Occipital lobe (tissue), 2 donors: ENCODE measurements around the gene PROX1. TPM values are rescaled to one million over a fixed set of nuclear protein-coding genes. Genes with fewer than 3 reads are reported as not detected.
"Not testable (repeated sequence)": the region's sequence is repeated elsewhere in the genome, so short reads cannot be mapped to it uniquely, and the experiment has no call there.

ENCODE experiments used
- DNase-seq: peaks from one replicate; lab custom pipeline; 2025; lab: John Stamatoyannopoulos, UW
- total RNA-seq: library from RNA; depleted of rRNA; stranded (reverse); fragments of >200 nt; gene quantifications from one replicate; pipeline ENCODE4 v1.2.3, GENCODE V29; 2014

PROX1 gene
- total RNA-seq, 1 donor from 2014 or later = 14.8 TPM

DNA sequence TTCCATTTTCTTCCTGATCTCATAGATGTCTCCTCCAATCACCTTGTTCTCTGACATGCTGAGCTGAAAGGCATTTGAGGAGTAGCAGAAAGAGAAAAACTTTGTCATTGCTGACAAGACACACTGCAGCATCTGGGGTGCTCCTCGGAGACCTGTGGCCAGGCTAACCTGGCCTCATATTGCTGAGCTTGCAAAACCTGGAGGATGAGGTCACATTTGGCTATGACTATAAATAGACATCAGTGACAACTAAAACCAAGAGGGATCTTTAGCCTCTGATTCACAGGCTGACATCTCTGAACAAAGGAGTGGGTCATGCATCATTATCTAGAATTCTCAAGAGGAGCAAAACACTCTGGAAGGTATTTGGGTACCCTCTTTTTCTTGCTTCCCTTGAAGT, 83.7 kb downstream of the PROX1 start:
- no peak for DNase-seq

DNA sequence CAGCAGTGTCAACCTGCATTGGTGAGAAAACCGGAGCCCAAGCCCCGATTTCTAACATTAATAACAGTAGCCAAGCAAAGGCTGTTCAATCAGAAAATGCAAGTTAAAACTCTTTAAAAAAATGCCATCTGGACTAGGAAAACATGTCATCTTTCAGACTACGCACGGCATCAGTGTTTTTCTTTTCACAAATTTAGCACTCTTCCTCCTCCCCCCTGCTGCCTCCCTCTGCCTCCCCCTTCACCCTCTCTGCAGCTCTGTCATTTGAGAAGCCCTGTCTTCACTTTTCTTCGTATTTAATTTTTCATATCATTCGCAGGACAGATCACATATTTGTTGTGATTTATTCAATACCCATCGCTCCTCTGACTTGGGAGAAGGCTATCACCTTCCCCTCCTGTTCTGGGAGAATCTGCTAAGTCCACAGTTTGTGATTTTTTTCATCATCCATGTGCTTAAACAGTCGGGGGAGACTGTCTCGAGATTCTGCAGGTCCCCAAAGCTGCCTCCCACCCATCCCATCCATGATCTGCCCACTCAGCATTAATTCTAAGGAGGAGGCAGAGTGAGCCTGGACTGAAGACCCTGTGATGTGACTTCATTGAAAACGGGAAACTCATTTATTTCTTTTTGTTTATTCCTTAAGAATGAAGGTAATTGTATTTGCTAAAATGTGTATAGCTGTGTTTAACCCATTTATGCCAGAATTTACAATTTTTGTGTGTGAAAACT, 84.8 kb downstream of the PROX1 start:
- no peak for DNase-seq

DNA sequence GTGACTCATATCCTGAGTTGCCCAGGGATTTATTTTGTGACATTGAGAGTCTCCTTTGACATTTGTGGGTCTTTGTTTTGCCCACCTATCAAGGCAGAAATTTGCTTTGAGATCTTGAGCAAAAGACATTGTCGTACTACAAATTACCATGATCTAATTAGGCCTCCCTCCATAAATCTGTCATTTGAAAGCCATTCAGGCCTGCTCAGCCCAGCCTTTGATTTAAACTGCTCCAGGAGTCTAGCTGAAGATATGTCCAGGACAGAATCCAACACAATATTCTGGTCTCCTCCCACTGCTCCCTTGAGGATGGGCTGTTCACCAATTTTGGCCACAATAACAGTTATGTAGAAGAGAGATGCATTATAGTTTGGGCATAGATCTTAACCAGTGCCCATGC, 86.7 kb downstream of the PROX1 start:
- no peak for DNase-seq

DNA sequence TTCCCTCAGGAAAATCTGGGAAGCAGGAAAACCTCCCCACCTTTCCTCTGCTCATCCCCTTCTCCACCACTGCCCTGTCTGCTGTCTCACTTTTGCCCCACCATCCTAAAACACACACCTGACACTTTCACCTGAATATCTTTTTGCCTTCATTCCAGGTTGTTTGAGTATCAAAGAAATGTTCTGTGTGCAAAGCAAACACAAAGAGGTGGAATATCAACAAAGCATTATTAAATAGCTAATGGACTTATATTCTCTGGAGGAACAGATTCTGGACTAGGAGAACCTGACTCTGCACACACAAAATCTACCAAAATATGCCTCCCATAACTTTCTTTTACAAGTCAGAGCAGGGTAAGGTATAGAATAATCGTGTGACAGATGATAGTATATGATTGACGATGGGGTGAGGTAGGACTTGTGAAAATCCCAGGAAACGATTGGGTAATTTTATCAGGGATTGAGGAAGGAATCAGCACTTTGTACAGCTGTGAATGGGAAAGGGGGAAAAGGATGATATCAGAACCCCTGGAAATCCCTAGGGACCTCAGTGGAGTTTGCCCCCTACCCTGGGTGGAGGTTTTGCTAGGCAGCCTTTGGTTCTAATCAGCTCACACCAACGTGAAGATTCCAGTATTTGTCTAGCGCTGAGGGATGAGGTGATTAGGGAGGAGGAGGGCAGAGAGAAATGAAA, 87.7 kb downstream of the PROX1 start:
- no peak for DNase-seq

DNA sequence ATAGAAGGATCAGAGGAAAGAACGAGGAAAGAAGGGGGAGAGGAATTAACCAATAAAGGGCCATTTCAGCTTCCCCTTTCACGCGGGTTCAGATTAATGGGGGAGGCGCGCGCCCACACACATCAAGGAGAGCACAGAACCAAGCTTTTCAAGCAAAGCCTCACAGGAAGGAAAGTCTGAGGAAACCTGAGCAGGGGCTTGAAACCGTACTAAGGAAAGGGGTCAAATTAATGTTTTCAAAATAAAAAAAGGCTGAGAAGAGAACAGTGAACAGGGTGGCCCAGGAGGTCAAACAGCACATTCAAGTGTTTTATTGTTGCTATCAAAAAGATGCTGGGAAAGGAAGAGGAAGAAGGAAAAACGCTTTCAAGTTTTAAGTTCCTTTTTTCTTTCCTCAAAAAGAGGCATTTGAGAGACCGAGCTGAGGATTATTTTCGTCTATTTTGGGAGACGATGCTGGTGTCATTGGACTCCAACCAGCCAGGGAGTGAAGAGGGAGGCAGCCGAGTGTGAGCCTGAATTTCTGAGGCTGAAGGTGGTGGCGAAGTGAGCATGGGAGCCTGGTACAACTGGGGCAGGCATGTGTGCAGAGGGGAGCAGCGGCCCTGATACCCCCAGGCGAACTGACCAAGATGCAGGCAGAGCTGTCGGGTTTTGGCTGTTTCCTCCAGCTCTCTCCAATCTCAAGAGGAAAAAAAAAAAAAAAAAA, 88.4 kb downstream of the PROX1 start:
- no peak for DNase-seq

DNA sequence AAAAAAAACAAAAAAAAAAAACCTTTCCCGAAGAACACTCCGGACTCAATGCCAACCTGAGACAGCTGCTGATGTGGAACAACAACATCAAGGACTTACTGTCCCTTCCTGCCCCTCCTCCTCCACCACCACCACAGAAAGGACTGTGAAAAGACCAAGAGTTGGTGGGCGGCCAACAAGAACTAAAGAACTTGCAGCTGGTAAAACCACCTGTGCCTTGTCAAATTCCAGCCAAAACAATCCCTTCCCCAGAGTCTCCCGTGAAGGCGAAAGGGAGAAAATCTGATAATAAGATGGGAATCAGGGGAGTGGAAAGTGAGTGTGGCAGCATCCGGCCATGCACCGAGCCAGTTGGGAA, 88.9 kb downstream of the PROX1 start:
- DNase-seq = no peak

DNA sequence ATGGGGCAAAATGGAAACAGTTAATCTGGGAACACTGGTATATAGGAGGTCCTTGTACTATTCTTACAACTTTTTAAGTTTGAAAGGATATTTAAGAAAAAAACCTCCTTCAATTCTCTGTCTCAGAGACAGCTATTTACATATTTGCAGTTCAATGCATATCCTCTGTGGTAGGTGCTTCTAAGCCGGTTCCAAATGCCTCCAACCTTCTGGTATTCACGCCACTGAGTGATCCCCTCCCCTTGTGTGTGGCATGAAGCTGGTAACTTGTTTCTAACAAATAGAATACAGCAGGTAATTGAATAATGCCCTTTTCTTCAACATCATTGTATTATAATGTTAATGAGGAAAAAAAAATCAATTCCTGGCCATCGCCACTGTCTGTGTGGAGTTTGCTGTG, 91.2 kb downstream of the PROX1 start:
- no peak for DNase-seq

DNA sequence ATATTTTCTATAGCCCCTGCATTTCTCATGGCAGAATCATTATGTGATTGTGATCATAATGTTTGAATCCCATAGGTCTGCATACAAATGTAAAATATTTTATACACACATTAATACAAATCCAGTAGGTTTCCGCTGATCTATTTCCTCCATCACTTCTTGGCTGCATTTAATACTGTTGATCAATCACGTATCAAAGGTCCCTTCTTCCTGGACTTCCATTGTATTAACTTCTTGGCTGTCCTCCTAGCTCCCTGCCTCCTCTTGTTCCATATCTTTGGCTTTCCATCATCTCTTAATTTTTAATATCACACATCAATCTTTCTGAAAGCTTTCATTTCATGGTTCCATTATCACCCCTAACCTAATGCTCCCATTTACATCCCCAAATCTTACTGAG, 97.6 kb downstream of the PROX1 start:
- no peak for DNase-seq

DNA sequence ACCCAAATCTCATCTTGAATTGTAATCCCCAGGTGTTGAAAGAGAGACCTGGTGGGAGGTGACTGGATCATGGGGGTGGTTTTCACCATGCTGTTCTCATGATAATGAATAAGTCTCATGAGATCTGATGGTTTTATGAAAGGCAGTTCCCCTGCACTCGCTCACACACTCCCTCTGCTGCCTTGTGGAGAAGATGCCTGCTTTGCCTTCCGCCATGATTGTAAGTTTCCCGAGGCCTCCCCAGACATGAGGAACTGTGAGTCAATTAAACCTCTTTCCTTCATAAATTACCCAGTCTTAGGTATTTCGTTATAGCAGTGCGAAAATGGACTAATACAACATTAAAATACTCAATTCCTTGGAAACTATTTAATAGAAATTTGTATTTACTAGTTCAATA, 99.2 kb downstream of the PROX1 start:
- no peak for DNase-seq

DNA sequence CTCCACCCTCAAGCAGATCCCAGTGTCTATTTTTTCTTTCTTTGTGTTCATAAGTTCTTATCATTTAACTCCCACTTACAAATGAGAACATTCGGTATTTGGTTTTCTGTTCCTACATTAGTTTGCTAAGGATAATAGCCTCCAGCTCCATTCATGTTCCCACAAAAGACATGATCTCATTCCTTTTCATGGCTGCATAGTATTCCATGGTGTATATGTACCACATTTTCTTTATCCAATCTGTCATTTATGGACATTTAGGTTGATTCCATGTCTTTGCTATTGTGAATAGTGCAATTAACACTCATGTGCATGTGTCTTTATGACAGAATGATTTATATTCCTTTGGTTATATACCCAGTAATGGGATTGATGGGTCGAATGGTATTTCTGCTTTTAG, 101.2 kb downstream of the PROX1 start:
- not testable (repeated sequence) for DNase-seq
